ENCODE results near the gene AGTRAP. TPM values are rescaled to one million over a fixed set of nuclear protein-coding genes. Genes with fewer than 3 reads are reported as not detected.

The AGTRAP gene
- total and polyA plus RNA-seq, 2 of the 8 experiments (the other 6 are each of a cell fraction or from before 2014, with no cell fraction given) = 69.7 to 192 TPM

GRCh38 chr1:11705596-11705995 lies 30.3 kb upstream of the AGTRAP start:
- Histone ChIP-seq H3K36me3 (ENCODE audit: control insufficient read depth in 2 of 4, insufficient read depth in 4 of 4, low read length in 3 of 4) (peaks cover 0 to 6% (median 0%) of the 10 kb centered on the region in 4 experiments; a peak in 1 of 8 replicates), H3K27me3 (replicated peaks in 1 of 4; ENCODE audit: control insufficient read depth in 3 of 4, extremely low read depth in 1 of 4, insufficient read depth in 3 of 4, low read length in 3 of 4) (no peaks in the 10 kb centered on the region; a peak in 1 of 7 replicates), H2BK120ac (replicated peaks; ENCODE audit: low read depth, low read length) (no peak overlapping the region), H3K4me3 (ENCODE audit: extremely low read depth in 1 of 4, insufficient read depth in 2 of 4, low read depth in 3 of 4, low read length in 4 of 4) (no peak overlapping the region), H2BK12ac (ENCODE audit: low read depth, low read length) (no peak overlapping the region), H3K23ac (ENCODE audit: insufficient read length) (no peak overlapping the region), H3K4me2 (ENCODE audit: insufficient read depth in 1 of 2, low read depth in 2 of 2, low read length in 2 of 2) (peak overlapping the region in 1 of 2 experiments; percentile 22; a peak in 1 of 4 replicates), H3K9me3 (ENCODE audit: insufficient read depth in 2 of 2, low read depth in 1 of 2, low read length in 1 of 2) (no peaks in the 10 kb centered on the region), H3K23me2 (ENCODE audit: low read depth, low read length) (peaks cover 6% of the 10 kb centered on the region), H3K18ac (ENCODE audit: extremely low read depth, low read length) (peak overlapping the region; percentile 26; the same call in 1 of the 2 replicates), H3K4me1 (replicated peaks in 1 of 4; ENCODE audit: control insufficient read depth in 3 of 4, insufficient read depth in 4 of 4, low read length in 3 of 4) (peaks cover 7 to 49% (median 34%) of the 10 kb centered on the region in 4 experiments), H2AK5ac (ENCODE audit: low read depth, low read length) (no peak overlapping the region; the same call in 1 of the 2 replicates), H3K79me1 (ENCODE audit: low read depth, low read length) (peaks cover 9% of the 10 kb centered on the region), H3K56ac (replicated peaks; ENCODE audit: insufficient read length, low read depth, low read length) (no peak overlapping the region), H4K5ac (ENCODE audit: insufficient read length, low read depth, low read length) (no peak overlapping the region), H3K14ac (ENCODE audit: insufficient read length) (no peak overlapping the region), H3K4ac (replicated peaks; ENCODE audit: insufficient read length, low read depth, low read length) (no peak overlapping the region), H4K91ac (replicated peaks; ENCODE audit: insufficient read length, low read length) (no peak overlapping the region), H2AFZ (ENCODE audit: low read length) (no peak overlapping the region), H3K9ac (replicated peaks in 1 of 4; ENCODE audit: extremely low read depth in 1 of 4, low read depth in 3 of 4, low read length in 3 of 4) (no peak overlapping the region), H2BK5ac (ENCODE audit: low read depth, low read length) (no peak overlapping the region), H4K20me1 (replicated peaks in 1 of 2; ENCODE audit: control insufficient read depth in 1 of 2, insufficient read depth in 2 of 2, low read length in 2 of 2) (peaks cover 0 to 7% of the 10 kb centered on the region in 2 experiments), H3K79me2 (ENCODE audit: control insufficient read depth in 1 of 2, insufficient read depth in 2 of 2, low read length in 2 of 2) (peaks cover 6 to 8% of the 10 kb centered on the region in 2 experiments; a peak in 2 of 4 replicates), H3K27ac (ENCODE audit: low read depth, low read length) (no peak overlapping the region), H2BK20ac (ENCODE audit: low read length) (no peak overlapping the region), H2BK15ac (ENCODE audit: low read length) (no peak overlapping the region), H4K8ac (ENCODE audit: extremely low read depth, insufficient read depth, low read length) (no peak overlapping the region)
- POLR2A ChIA-PET (ENCODE audit: partially characterized antibody) = interaction anchor here (0.8 to 14.6 kb wide), 8 partner anchors 9 to 53 kb away, joined by 4 to 329 read pairs (median 6); partner anchors contain the start of genes DRAXIN and MAD2L2
- FAIRE-seq (no peak), DNase-seq (ENCODE audit: low read depth in 1 of 2, low spot score in 2 of 2) (no peak)
- CTCF ChIA-PET (ENCODE audit: partially characterized antibody) = interaction anchor here (0.8 to 9.2 kb wide), 10 partner anchors 10 to 227 kb away, joined by 3 to 266 read pairs (median 9); partner anchors contain the start of genes DRAXIN, FBXO6 and MAD2L2
- TF ChIP-seq MAFK (IDR thresholded peaks at IDR 0.05; ENCODE audit: low read depth, low read length) = no peak
- TF ChIP-seq CTBP2 (IDR thresholded peaks at IDR 0.05; ENCODE audit: borderline replicate concordance, insufficient read depth, insufficient read length, low read length) = no peak
- TF ChIP-seq SP4 (IDR thresholded peaks at IDR 0.05; ENCODE audit: low read length) = no peak
- no peak for TF ChIP-seq TAF1 (IDR thresholded peaks at IDR 0.05; ENCODE audit: low read depth, low read length)
- no peak for TF ChIP-seq PHF8 (conservative IDR thresholded peaks at IDR 0.05; ENCODE audit: low read depth, low read length)
- no peak for TF ChIP-seq CBX5 (IDR thresholded peaks at IDR 0.05; ENCODE audit: low read depth, low read length)
- no peak for TF ChIP-seq GTF2F1 (IDR thresholded peaks at IDR 0.05; ENCODE audit: borderline replicate concordance, low read depth, low read length)
- no peak for TF ChIP-seq KDM5A (IDR thresholded peaks at IDR 0.05; ENCODE audit: low read length)
- no peak for TF ChIP-seq SIN3A (conservative IDR thresholded peaks at IDR 0.05 in 1 of 2, IDR thresholded peaks at IDR 0.05 in 1 of 2; ENCODE audit: low read depth in 1 of 2, low read length in 2 of 2)
- TF ChIP-seq EZH2 (IDR thresholded peaks at IDR 0.05; ENCODE audit: low read depth, low read length, severe bottlenecking) = no peak
- TF ChIP-seq CEBPB (IDR thresholded peaks at IDR 0.05; ENCODE audit: low read depth, low read length) = no peak
- 94% methylated on average over 9 of the region's 9 CpGs; no CpG with 5 or more reads in 1 of the 2 experiments for WGBS, 2 experiments (ENCODE audit: extremely low coverage in 1 of 2, insufficient coverage in 1 of 2, insufficient read length in 1 of 2, insufficient replicate concordance in 2 of 2, low coverage in 1 of 2, low lambda C conversion rate in 2 of 2, missing lambda C conversion rate in 1 of 2)

Measured in H1 (cell line).